Osteocyte (in vitro differentiated cells): ENCODE measurements around the gene RFT1. TPM values are rescaled to one million over a fixed set of nuclear protein-coding genes. Genes with fewer than 3 reads are reported as not detected.

ENCODE experiments used
- DNase-seq: peaks from one replicate; pipeline ENCODE4 v3.0.0; 2021; ENCODE audit warnings: mixed read lengths; ENCODE audit not compliant: unreplicated experiment; ENCODE audit errors: extremely low spot score
- H3K27ac Mint-ChIP-seq: one replicate; pipeline ENCODE4 v1.8.0; 2021; ENCODE audit warnings: mild to moderate bottlenecking, mixed read lengths; ENCODE audit not compliant: unreplicated experiment
- H3K27me3 Mint-ChIP-seq: one replicate; pipeline ENCODE4 v1.8.0; 2021; ENCODE audit warnings: mixed read lengths; ENCODE audit not compliant: unreplicated experiment
- H3K36me3 Mint-ChIP-seq: one replicate; pipeline ENCODE4 v1.8.0; 2021; ENCODE audit warnings: mixed read lengths; ENCODE audit not compliant: unreplicated experiment
- H3K4me1 Mint-ChIP-seq: one replicate; pipeline ENCODE4 v1.8.0; 2021; ENCODE audit warnings: mixed read lengths; ENCODE audit not compliant: unreplicated experiment
- H3K4me3 Mint-ChIP-seq: one replicate; pipeline ENCODE4 v1.8.0; 2021; ENCODE audit warnings: mild to moderate bottlenecking, moderate library complexity, mixed read lengths; ENCODE audit not compliant: unreplicated experiment
- H3K9me3 Mint-ChIP-seq: one replicate; pipeline ENCODE4 v1.8.0; 2021; ENCODE audit warnings: mixed read lengths; ENCODE audit not compliant: unreplicated experiment
- total RNA-seq: library from RNA; stranded (reverse); gene quantifications from 2 replicates; pipeline ENCODE4 v1.2.1, GENCODE V29; 2021
- TF ChIP-seq, protein P1 (sequence below): fragments of 200-600 bp; sonication (generic); IDR thresholded peaks from 2 replicates; pipeline ENCODE4 v1.5.0; 2021; ENCODE audit warnings: antibody characterized with exemption, mild to moderate bottlenecking, moderate library complexity

The RFT1 gene
- total RNA-seq, 1 donor from 2014 or later: 21.4 TPM

DNA sequence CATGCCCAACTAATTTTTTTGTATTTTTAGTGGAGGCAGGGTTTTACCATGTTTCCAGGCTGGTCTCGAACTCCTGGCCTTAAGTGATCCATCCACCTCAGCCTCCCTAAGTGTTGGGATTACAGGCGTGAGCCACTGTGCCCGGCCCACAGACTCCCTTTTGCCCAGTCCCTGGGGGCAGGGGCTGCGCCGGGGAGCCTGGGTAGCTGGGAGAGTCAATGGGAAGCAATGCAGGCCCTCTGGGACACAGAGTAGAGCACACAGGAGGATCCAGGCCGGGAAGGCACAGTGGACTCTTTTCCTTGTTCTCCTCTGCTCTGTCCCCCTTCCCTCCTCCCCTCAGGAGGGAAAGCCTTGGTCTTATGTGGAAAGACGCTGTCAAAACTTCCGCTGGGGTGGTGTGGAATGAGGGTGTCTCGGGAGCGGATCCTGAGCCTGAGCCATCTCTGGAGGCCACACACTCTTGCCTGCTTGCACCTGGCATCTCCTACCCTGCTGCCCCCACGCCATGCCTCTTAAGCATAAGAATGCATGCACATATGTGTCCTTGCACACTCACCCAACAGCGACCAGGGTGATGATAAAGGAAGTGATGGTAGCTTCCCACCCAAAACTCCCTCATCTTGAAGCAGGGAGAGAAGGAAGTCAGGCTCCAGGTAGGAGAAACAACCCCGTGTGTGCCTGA, 18.9 kb upstream of the RFT1 start:
- H3K9me3 Mint-ChIP-seq: no peaks in the 10 kb centered on the region
- no peaks in the 10 kb centered on the region for H3K36me3 Mint-ChIP-seq
- H3K4me3 Mint-ChIP-seq: no peak overlapping the region
- no peak overlapping the region for H3K27ac Mint-ChIP-seq
- TF ChIP-seq, protein P1, sequence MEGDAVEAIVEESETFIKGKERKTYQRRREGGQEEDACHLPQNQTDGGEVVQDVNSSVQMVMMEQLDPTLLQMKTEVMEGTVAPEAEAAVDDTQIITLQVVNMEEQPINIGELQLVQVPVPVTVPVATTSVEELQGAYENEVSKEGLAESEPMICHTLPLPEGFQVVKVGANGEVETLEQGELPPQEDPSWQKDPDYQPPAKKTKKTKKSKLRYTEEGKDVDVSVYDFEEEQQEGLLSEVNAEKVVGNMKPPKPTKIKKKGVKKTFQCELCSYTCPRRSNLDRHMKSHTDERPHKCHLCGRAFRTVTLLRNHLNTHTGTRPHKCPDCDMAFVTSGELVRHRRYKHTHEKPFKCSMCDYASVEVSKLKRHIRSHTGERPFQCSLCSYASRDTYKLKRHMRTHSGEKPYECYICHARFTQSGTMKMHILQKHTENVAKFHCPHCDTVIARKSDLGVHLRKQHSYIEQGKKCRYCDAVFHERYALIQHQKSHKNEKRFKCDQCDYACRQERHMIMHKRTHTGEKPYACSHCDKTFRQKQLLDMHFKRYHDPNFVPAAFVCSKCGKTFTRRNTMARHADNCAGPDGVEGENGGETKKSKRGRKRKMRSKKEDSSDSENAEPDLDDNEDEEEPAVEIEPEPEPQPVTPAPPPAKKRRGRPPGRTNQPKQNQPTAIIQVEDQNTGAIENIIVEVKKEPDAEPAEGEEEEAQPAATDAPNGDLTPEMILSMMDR: no peak
- H3K27me3 Mint-ChIP-seq: no peaks in the 10 kb centered on the region
- DNase-seq: no peak
- H3K4me1 Mint-ChIP-seq: peaks cover 5% of the 10 kb centered on the region

DNA sequence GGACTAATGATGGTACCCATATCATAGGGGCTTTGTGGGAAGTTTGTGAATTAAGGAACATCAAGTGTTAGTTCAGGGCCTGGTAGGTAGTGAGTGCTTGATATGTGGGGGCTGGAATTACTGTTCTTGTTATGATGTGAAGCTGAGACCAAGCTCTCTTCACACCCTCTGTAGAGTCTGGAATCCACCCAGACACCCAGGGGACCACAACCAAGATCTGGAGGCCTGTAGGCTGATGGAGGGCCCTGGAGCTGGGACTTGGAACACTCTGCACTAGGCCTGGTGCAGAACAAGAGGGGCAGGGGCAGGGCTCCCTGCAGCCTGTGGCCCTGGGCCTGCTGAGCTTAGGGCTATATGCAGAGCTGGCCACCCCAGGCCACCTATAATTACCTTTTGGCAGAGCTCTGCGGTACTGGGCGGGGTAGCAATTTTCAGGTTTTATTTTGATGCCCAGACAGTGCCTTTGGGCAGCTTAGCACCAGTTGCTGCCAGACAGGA, 17.7 kb upstream of the RFT1 start:
- TF ChIP-seq, protein P1: no peak
- Mint-ChIP-seq H3K27me3 (no peaks in the 10 kb centered on the region), H3K27ac (no peak overlapping the region), H3K4me1 (no peaks in the 10 kb centered on the region), H3K36me3 (no peaks in the 10 kb centered on the region), H3K9me3 (no peaks in the 10 kb centered on the region), H3K4me3 (no peak overlapping the region)
- no peak for DNase-seq

DNA sequence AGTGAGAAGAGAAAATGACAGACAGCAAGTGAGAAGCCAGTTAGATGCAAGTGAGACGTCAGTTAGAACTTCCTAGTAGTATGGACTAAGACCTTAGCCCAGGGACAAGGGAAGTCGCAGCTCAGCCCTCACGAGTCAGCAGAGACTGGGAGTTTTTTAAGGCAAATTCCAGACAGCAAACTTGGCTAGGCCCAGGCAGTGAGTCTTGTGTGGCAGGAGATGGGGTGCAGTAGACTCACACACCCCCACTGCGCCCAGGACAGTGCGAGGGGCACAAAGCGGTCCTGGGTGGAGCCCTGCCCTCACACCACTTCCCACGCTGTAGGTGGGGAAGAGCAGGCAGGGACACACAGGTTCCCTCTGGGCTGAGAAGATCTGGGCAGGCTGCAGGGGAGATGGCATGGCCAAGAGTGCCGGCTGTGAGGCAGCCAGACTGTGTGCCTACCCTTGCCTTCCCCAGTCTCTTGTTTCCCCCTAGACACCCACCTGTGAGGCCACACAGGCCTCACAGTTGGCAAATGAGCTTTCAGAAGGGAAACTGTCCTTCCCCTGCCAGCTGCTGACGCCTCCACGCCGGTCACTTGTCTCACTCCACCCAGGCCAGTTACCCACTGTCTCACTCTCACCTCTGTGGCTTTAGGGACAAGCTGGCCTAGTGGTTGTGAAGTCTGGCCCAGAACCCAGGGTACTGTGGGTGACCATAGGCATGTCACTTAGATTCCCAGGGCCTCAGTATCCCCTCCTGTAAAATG, 17.1 kb upstream of the RFT1 start:
- H3K27ac Mint-ChIP-seq: no peak overlapping the region
- H3K36me3 Mint-ChIP-seq: no peaks in the 10 kb centered on the region
- DNase-seq: no peak

GRCh38 chr3:53146319-53146891, 16.2 kb upstream of the RFT1 start:
- Mint-ChIP-seq H3K36me3 (no peaks in the 10 kb centered on the region), H3K4me3 (no peak overlapping the region), H3K4me1 (no peaks in the 10 kb centered on the region), H3K27ac (no peak overlapping the region), H3K9me3 (no peaks in the 10 kb centered on the region), H3K27me3 (no peaks in the 10 kb centered on the region)
- TF ChIP-seq, protein P1: no peak
- no peak for DNase-seq

More for the DNA sequence above, 17.1 kb upstream of the RFT1 start:
- TF ChIP-seq, protein P1: no peak
- Mint-ChIP-seq H3K4me1 (no peaks in the 10 kb centered on the region), H3K4me3 (no peak overlapping the region), H3K27me3 (no peaks in the 10 kb centered on the region), H3K9me3 (no peaks in the 10 kb centered on the region)

- H3K27me3 Mint-ChIP-seq: no peaks in the 10 kb centered on the region
- TF ChIP-seq, protein P1: no peak
- H3K9me3 Mint-ChIP-seq: no peaks in the 10 kb centered on the region
- DNase-seq: no peak
- H3K4me1 Mint-ChIP-seq: no peaks in the 10 kb centered on the region
- H3K27ac Mint-ChIP-seq: no peak overlapping the region
- H3K4me3 Mint-ChIP-seq: no peak overlapping the region
- H3K36me3 Mint-ChIP-seq: no peaks in the 10 kb centered on the region
Observed at GRCh38 chr3:53145713-53146080, 15.5 kb upstream of the RFT1 start.
